ENCODE measurements around the gene KDR.

KDR gene

DNA sequence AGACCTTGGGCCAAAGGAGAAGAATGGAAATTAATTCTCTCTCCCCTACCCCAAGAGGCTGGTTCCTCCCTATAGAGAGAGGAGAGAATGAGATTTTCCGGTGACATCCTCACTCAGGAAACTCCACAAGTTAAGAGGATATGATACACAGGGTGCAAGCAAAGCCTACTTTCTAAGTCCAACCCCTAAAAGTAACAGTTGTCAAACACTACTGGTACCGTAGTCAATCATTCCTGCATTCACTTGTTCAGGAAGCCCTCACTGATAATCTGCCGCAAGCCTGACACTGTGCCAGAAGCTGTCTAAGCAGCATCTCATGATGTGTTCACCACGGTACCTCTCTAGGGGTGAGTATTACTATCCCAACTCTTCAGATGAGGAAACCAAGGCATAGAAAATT lies 41.7 kb downstream of the KDR start:
- H3K27me3 ChIP-seq (ENCODE audit: control insufficient read depth in 1 of 2, insufficient read depth in 2 of 2, low read length in 2 of 2) = no peaks in the 10 kb centered on the region

DNA sequence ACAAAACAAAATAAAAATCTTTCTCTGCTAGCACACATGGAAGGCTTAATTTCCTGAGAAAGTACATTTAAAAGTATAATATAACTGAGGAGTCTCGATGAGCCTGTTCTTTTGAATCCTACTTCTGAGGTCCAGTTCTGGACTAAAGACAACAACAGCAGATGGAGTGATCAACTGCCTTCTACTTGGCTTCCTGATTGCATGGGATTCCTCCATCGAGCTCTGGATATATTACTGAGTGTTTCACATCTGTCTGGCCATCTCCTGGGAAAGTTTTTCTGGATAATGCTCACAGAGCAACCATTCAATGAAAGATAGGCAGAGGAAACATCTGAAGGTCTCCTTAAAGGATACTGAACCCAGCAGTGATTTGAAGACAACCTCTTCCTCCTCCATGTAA lies 42.6 kb downstream of the KDR start:
- Histone ChIP-seq H3K9me3 (ENCODE audit: control insufficient read depth in 1 of 2, low read length in 2 of 2) (no peaks in the 10 kb centered on the region), H3K4me1 (ENCODE audit: control insufficient read depth in 1 of 2, insufficient read depth in 2 of 2, low read length in 2 of 2) (no peaks in the 10 kb centered on the region), H3K27ac (ENCODE audit: low read depth, low read length) (no peak overlapping the region), H3K4me3 (ENCODE audit: low read depth in 1 of 2, low read length in 2 of 2) (no peak overlapping the region), H3K27me3 (ENCODE audit: control insufficient read depth in 1 of 2, insufficient read depth in 2 of 2, low read length in 2 of 2) (no peaks in the 10 kb centered on the region), H3K36me3 (ENCODE audit: control insufficient read depth in 1 of 2, insufficient read depth in 2 of 2, low read length in 2 of 2) (no peaks in the 10 kb centered on the region), H3K9ac (ENCODE audit: low read depth in 1 of 2, low read length in 2 of 2) (no peak overlapping the region)

More for the DNA sequence above, 41.7 kb downstream of the KDR start:
- no peak overlapping the region for H3K27ac ChIP-seq (ENCODE audit: low read depth, low read length)
- H3K36me3 ChIP-seq (ENCODE audit: control insufficient read depth in 1 of 2, insufficient read depth in 2 of 2, low read length in 2 of 2) = no peaks in the 10 kb centered on the region
- no peak overlapping the region for H3K4me3 ChIP-seq (ENCODE audit: low read depth in 1 of 2, low read length in 2 of 2)
- no peaks in the 10 kb centered on the region for H3K4me1 ChIP-seq (ENCODE audit: control insufficient read depth in 1 of 2, insufficient read depth in 2 of 2, low read length in 2 of 2)
- H3K9ac ChIP-seq (ENCODE audit: low read depth in 1 of 2, low read length in 2 of 2) = no peak overlapping the region
- H3K9me3 ChIP-seq (ENCODE audit: control insufficient read depth in 1 of 2, low read length in 2 of 2) = no peaks in the 10 kb centered on the region

DNA sequence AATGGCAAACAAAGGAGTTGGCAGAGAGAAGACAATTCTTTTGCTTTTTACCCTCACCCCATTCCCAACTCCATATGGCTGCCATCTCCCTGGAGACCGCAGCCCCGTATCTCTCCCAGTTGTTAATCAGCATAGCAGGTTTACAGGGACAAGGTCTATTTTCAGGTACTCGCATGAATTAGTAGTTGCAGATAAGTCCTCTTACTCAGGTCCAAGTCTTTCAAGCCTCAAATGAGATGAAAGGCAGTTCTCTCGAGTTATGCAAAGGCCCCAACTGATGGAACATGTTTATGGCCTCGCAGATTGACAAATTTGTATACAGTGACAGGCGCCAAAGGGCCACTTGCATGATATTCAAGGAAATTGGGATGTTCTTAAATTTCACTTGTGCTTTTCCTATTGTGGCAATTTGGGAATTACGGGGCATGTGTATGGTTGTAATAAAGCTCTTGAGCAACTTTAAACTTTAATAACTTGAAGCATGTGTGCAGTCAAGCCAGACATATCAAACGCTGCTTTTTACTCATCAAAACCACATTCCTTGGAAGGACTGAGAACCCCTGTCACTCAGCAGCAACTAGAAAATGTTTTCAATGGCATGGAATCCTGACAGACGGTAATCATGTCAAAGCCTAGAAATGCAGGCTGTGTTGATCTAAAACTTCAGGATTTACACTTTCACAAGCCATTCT lies 45.1 kb downstream of the KDR start:
- Histone ChIP-seq H3K36me3 (ENCODE audit: control insufficient read depth in 1 of 2, insufficient read depth in 2 of 2, low read length in 2 of 2) (no peaks in the 10 kb centered on the region), H3K27ac (ENCODE audit: low read depth, low read length) (no peak overlapping the region), H3K9ac (ENCODE audit: low read depth in 1 of 2, low read length in 2 of 2) (no peak overlapping the region), H3K4me1 (ENCODE audit: control insufficient read depth in 1 of 2, insufficient read depth in 2 of 2, low read length in 2 of 2) (no peaks in the 10 kb centered on the region), H3K4me3 (ENCODE audit: low read depth in 1 of 2, low read length in 2 of 2) (no peak overlapping the region), H3K27me3 (ENCODE audit: control insufficient read depth in 1 of 2, insufficient read depth in 2 of 2, low read length in 2 of 2) (no peaks in the 10 kb centered on the region), H3K9me3 (ENCODE audit: control insufficient read depth in 1 of 2, low read length in 2 of 2) (no peaks in the 10 kb centered on the region)

DNA sequence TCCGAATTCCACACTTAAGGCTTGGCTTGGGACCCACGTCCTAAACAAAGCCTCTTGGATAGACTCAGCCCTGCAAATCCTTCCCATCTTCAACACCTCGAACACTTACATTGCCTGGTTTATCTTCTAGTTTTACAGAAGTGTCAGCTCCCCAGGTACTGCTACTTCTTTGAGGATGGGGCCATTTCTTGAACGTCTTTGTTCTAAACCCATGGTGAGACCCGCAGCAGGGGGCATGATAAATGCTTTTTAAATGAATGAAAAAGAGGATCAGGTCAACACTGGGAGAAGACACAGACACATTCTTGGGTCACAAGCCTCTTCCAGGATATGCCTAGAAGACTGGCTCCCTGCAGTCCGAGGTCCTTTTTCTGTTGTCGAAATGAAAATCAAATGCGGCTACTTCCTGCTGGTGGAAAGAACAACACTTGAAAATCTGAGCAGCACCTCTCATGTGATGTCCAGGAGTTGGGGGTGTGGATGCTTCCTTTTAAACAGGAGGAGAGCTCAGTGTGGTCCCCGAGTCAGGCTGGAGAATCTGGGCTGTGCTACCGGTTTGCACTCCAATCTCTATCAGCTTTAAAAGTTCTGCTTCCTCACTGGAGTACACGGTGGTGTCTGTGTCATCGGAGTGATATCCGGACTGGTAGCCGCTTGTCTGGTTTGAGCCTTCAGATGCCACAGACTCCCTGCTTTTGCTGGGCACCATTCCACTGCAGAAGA lies 45.8 kb downstream of the KDR start:
- H3K9ac ChIP-seq (ENCODE audit: low read depth in 1 of 2, low read length in 2 of 2) = no peak overlapping the region
- no peak overlapping the region for H3K27ac ChIP-seq (ENCODE audit: low read depth, low read length)
- no peaks in the 10 kb centered on the region for H3K9me3 ChIP-seq (ENCODE audit: control insufficient read depth in 1 of 2, low read length in 2 of 2)
- H3K27me3 ChIP-seq (ENCODE audit: control insufficient read depth in 1 of 2, insufficient read depth in 2 of 2, low read length in 2 of 2) = no peaks in the 10 kb centered on the region
- no peaks in the 10 kb centered on the region for H3K36me3 ChIP-seq (ENCODE audit: control insufficient read depth in 1 of 2, insufficient read depth in 2 of 2, low read length in 2 of 2)
- no peak overlapping the region for H3K4me3 ChIP-seq (ENCODE audit: low read depth in 1 of 2, low read length in 2 of 2)
- H3K4me1 ChIP-seq (ENCODE audit: control insufficient read depth in 1 of 2, insufficient read depth in 2 of 2, low read length in 2 of 2) = no peaks in the 10 kb centered on the region

DNA sequence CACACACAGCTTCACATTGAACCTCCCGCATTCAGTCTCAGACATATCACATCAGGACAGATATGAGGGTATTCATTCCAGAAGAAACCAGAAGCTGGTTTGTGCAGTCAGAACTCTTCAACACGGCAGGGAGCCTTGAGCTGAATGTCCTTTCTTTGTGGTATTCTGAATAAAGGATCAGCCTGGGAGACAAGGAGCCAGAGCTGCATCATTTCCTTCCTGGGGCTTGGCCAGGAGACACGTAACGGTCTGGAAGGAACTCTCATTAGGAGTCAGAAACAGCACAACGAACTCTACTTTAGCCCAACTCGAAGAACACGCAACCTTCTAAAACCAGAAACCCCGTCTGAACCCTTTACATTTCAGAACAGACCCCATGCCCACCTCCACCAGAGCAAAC lies 46.4 kb downstream of the KDR start:
- Histone ChIP-seq H3K4me1 (ENCODE audit: control insufficient read depth in 1 of 2, insufficient read depth in 2 of 2, low read length in 2 of 2) (no peaks in the 10 kb centered on the region), H3K9ac (ENCODE audit: low read depth in 1 of 2, low read length in 2 of 2) (no peak overlapping the region), H3K27me3 (ENCODE audit: control insufficient read depth in 1 of 2, insufficient read depth in 2 of 2, low read length in 2 of 2) (no peaks in the 10 kb centered on the region), H3K27ac (ENCODE audit: low read depth, low read length) (peak overlapping the region; percentile 11), H3K9me3 (ENCODE audit: control insufficient read depth in 1 of 2, low read length in 2 of 2) (no peaks in the 10 kb centered on the region), H3K36me3 (ENCODE audit: control insufficient read depth in 1 of 2, insufficient read depth in 2 of 2, low read length in 2 of 2) (no peaks in the 10 kb centered on the region), H3K4me3 (ENCODE audit: low read depth in 1 of 2, low read length in 2 of 2) (no peak overlapping the region)

DNA sequence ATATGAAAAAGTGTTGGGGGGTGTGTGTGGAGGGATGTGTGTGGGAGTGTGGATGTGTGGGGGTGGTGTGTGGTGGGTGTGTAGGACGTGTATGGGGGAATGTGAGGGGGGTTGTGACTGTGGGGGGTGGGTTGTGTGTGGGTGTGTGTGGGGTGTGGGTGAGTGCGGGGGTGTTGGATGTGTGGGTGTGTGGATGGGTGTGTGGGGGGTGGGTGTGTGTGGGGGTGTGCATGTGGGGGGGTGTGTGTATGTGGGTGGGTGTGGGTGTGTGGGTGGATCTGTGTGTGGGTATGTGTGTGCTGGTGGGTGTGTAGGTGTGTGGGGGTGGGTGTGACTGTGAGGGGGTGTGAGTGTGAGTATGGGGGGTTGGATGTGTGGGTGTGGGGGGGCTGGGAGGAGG lies 47.8 kb downstream of the KDR start:
- no peaks in the 10 kb centered on the region for H3K27me3 ChIP-seq (ENCODE audit: control insufficient read depth in 1 of 2, insufficient read depth in 2 of 2, low read length in 2 of 2)
- H3K9ac ChIP-seq (ENCODE audit: low read depth in 1 of 2, low read length in 2 of 2) = no peak overlapping the region
- H3K27ac ChIP-seq (ENCODE audit: low read depth, low read length) = no peak overlapping the region
- no peaks in the 10 kb centered on the region for H3K4me1 ChIP-seq (ENCODE audit: control insufficient read depth in 1 of 2, insufficient read depth in 2 of 2, low read length in 2 of 2)
- no peaks in the 10 kb centered on the region for H3K9me3 ChIP-seq (ENCODE audit: control insufficient read depth in 1 of 2, low read length in 2 of 2)
- no peaks in the 10 kb centered on the region for H3K36me3 ChIP-seq (ENCODE audit: control insufficient read depth in 1 of 2, insufficient read depth in 2 of 2, low read length in 2 of 2)
- no peak overlapping the region for H3K4me3 ChIP-seq (ENCODE audit: low read depth in 1 of 2, low read length in 2 of 2)

DNA sequence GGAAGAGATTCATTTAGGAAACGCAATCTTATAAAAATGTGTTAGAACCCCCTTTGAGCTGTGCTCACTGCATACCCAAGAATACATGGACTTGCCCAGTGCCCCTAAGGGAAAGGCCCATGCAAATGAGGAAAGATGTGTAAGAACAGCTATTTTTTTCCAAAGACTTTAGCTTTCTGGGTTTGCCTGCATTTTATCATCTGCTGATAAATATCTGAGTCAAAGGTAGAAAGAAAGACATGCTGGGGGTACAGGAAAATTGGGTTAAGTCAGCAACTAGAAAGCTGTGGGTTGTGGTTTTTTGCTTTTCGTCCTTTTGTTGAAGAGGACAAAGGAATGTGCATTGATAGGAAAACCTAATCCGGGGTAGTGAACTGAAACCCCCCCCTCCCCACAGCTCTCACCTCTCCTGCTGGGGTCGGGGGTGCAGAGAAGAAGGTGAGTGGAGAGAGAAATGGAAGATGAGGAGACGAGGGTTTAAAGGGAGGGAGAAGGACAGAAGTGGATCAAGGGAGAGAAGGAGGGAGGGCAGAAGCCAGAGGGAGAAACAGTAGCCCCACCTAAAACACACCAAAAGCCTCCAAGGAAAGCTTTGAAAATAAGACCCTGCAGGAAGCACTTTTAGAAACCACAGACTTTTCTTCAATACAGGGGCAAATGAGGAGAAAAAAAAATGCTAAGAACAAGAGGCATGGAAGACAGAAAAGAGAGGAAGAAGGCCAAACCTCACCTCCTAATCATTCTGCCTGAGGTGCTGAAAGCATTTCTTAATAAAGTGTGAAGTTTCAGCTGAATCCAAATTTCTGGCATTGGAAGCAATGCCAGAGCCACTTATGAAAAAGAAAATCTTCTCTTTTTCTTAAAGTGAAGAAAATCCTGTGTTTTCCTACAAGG lies 49.3 kb downstream of the KDR start:
- H3K27ac ChIP-seq (ENCODE audit: low read depth, low read length) = no peak overlapping the region
- no peaks in the 10 kb centered on the region for H3K4me1 ChIP-seq (ENCODE audit: control insufficient read depth in 1 of 2, insufficient read depth in 2 of 2, low read length in 2 of 2)
- no peak overlapping the region for H3K4me3 ChIP-seq (ENCODE audit: low read depth in 1 of 2, low read length in 2 of 2)
- H3K27me3 ChIP-seq (ENCODE audit: control insufficient read depth in 1 of 2, insufficient read depth in 2 of 2, low read length in 2 of 2) = no peaks in the 10 kb centered on the region
- H3K9ac ChIP-seq (ENCODE audit: low read depth in 1 of 2, low read length in 2 of 2) = no peak overlapping the region
- no peaks in the 10 kb centered on the region for H3K9me3 ChIP-seq (ENCODE audit: control insufficient read depth in 1 of 2, low read length in 2 of 2)
- no peaks in the 10 kb centered on the region for H3K36me3 ChIP-seq (ENCODE audit: control insufficient read depth in 1 of 2, insufficient read depth in 2 of 2, low read length in 2 of 2)

DNA sequence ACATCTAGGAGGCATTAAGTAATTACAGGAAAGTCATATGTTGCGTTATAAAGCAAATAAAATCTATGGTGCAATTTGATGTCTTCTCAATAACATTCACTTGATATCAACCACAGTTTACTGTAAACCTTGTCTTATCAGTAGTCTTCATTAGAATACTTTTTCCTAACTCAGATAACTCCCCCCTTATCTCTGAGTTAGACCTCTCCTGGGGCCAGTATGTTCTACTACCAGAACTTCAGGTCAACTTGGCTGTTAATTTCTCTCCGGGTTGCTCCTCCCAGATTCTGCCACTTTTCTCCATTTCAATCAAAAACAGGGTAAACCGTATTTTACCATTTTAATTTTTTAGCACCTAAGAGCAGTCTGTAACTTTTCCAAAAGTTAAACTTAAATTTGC lies 50.0 kb downstream of the KDR start:
- Histone ChIP-seq H3K9ac (ENCODE audit: low read depth in 1 of 2, low read length in 2 of 2) (no peak overlapping the region), H3K9me3 (ENCODE audit: control insufficient read depth in 1 of 2, low read length in 2 of 2) (no peaks in the 10 kb centered on the region), H3K27ac (ENCODE audit: low read depth, low read length) (no peak overlapping the region), H3K27me3 (ENCODE audit: control insufficient read depth in 1 of 2, insufficient read depth in 2 of 2, low read length in 2 of 2) (no peaks in the 10 kb centered on the region), H3K4me1 (ENCODE audit: control insufficient read depth in 1 of 2, insufficient read depth in 2 of 2, low read length in 2 of 2) (no peaks in the 10 kb centered on the region), H3K4me3 (ENCODE audit: low read depth in 1 of 2, low read length in 2 of 2) (no peak overlapping the region), H3K36me3 (ENCODE audit: control insufficient read depth in 1 of 2, insufficient read depth in 2 of 2, low read length in 2 of 2) (no peaks in the 10 kb centered on the region)

DNA sequence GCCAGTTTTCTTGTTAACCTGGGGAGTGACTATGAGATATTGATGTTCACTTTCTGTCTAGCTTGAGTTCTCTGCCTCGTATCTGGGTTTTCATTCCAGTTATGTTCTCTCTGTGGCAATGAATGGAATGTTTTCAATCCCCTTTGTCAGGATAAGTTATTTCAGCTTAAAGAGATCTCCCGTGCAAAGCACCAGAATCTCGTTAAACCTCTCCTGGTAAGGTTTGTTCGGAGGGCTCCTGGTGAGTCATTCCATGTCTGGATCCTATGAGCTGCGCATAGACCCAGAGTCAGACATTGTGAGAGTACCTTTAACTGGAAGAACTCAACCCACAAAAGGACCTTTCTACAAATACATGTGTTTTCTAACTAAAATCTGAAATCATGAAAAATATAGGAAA lies 51.0 kb downstream of the KDR start:
- Histone ChIP-seq H3K9ac (ENCODE audit: low read depth in 1 of 2, low read length in 2 of 2) (no peak overlapping the region), H3K9me3 (ENCODE audit: control insufficient read depth in 1 of 2, low read length in 2 of 2) (no peaks in the 10 kb centered on the region), H3K27me3 (ENCODE audit: control insufficient read depth in 1 of 2, insufficient read depth in 2 of 2, low read length in 2 of 2) (no peaks in the 10 kb centered on the region), H3K36me3 (ENCODE audit: control insufficient read depth in 1 of 2, insufficient read depth in 2 of 2, low read length in 2 of 2) (no peaks in the 10 kb centered on the region), H3K4me1 (ENCODE audit: control insufficient read depth in 1 of 2, insufficient read depth in 2 of 2, low read length in 2 of 2) (no peaks in the 10 kb centered on the region), H3K27ac (ENCODE audit: low read depth, low read length) (no peak overlapping the region), H3K4me3 (ENCODE audit: low read depth in 1 of 2, low read length in 2 of 2) (no peak overlapping the region)

DNA sequence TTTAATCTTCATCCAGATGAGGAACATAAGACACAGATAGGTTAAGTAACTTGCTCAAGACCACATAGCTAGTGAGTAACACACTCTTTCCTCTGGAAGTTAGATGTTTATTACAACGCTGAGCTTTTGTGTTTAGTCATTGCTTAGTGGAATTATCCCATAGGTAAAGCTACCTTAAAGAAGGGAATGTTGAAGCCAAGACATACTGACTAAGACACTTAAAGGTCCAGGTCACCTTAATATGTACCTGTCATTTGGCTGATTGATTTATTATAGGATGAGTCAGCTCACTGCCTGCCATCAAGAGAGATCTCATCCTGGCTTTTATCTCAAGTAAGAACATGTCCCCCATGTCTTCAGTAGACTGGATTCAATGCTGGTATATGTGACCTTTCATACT lies 53.4 kb downstream of the KDR start:
- H3K9me3 ChIP-seq (ENCODE audit: control insufficient read depth in 1 of 2, low read length in 2 of 2) = no peaks in the 10 kb centered on the region
- H3K27ac ChIP-seq (ENCODE audit: low read depth, low read length) = no peak overlapping the region
- no peaks in the 10 kb centered on the region for H3K36me3 ChIP-seq (ENCODE audit: control insufficient read depth in 1 of 2, insufficient read depth in 2 of 2, low read length in 2 of 2)
- H3K9ac ChIP-seq (ENCODE audit: low read depth in 1 of 2, low read length in 2 of 2) = no peak overlapping the region
- H3K27me3 ChIP-seq (ENCODE audit: control insufficient read depth in 1 of 2, insufficient read depth in 2 of 2, low read length in 2 of 2) = no peaks in the 10 kb centered on the region
- H3K4me3 ChIP-seq (ENCODE audit: low read depth in 1 of 2, low read length in 2 of 2) = no peak overlapping the region
- H3K4me1 ChIP-seq (ENCODE audit: control insufficient read depth in 1 of 2, insufficient read depth in 2 of 2, low read length in 2 of 2) = no peaks in the 10 kb centered on the region

Measured in duodenal mucosa (tissue), 2 donors.